HG03565 (cell line): ENCODE data around the gene CCDC171.
"Not testable (repeated sequence)": the region's sequence is repeated elsewhere in the genome, so short reads cannot be mapped to it uniquely, and the experiment has no call there.

Experiments used
- ATAC-seq: cut with Tn5 transposase; IDR thresholded peaks from one replicate; pipeline ENCODE4 v1.9.1; 2021; ENCODE audit warnings: mild to moderate bottlenecking, moderate library complexity; ENCODE audit not compliant: unreplicated experiment

Gene CCDC171

DNA sequence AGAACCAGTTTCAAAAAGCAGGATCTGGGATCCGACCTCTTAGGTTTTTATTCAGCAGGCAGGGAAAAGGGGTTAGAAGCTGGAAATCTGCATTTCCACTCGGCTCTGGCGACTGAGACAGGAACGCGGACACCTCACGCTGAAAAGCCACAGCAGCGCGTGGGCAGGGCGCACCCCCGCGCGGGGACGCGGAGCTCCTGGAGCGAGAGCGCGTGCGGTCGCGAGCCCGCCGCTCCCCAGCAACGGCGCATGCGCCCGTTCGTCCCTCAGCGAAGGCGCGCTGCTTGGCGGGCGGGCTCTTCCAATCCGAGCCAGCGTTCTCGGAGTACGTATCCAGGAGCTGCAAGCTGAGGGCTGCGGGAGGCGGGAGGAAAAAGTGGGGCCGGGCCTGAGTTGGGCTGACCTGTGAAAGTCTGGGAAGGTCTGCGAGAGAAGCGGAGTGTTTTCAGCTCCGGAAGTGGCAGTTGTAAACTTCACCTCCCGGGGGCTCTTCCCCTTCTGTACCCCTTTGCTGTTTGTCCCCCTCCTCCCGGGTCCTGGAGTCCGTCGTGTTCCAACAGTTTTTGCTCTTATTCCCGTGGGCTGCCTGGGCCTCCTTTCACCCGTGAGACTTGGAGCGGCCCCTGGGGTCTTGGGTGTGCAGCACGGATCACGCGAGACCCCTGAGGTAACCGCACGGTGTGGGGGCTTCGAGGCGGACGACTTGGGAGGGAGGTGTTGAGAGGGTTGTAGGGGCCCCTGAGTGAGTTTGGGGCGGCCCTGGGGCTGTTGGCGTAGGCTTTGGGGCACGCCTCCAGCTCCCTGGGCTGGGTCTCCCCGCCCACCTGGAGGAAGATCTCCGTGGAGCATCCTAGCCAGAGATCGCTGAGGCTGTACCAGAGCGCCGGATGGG lies at the start of gene CCDC171:
Gene CCDC171 (plus strand): TSS at position 408 of the 892 bp plus-strand sequence. CDS start 11,046 bp downstream, outside the sequence.
- peak; percentile 79 for ATAC-seq

DNA sequence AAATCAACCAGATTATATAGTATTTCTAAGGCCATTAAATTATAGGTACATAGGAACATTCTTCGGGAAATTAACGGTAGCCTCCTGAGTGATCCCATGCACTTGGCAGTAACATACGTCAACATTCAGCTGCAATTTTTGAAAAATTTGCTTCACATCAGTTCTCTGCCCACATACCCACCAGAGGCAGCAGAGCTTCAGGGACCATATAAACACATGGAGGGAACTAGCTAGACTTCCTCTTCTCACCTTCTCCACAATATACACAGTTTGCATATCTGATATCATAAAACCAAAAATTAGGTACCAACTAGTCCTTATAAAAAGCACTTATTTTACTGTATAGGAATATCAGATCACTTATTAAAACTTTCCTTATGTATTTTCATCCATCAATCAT lies 46.9 kb upstream of the CCDC171 start:
- no peak for ATAC-seq

DNA sequence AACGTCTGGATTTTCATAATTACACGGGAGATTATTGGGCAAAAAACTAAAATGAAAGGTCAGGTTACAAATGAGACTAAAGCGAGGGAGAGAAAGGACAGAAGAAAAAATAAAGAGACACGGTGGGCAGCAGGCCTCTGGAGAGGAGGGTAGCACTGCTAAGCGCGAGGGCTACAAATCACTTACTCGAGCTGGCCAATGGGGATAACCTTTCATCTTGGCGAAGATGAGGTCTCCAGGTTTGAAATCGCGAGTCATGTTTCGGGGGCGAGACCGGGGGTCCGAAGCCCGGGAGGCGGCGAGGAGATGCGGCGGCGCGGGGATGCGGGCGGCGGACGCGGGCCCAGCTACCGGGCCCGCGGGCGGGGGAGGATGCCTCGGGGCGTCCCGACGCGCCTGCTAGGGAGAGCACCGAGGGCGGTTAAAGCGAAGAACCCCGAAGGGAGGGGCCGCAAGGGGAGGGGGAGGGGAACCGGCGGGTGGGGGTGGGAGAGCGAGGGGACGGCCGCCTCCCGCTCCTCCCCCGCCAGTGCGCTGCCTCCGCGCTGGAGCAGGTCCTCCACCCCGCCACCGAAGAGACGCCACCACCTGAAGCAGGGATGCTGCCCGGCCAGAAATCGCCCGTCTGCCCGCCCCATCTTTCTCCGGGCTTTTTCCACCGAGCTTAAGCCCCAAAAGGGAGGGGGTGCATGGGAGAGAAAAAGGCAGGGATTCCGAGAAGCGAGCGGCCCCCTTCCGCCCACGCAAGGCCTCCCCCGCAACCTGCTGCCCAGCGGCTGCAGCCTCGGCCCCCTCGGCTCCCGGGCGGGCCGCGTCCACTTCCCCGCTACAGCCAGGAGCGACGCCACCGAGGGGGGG lies 42.7 kb upstream of the CCDC171 start:
- peak; percentile 25 for ATAC-seq

DNA sequence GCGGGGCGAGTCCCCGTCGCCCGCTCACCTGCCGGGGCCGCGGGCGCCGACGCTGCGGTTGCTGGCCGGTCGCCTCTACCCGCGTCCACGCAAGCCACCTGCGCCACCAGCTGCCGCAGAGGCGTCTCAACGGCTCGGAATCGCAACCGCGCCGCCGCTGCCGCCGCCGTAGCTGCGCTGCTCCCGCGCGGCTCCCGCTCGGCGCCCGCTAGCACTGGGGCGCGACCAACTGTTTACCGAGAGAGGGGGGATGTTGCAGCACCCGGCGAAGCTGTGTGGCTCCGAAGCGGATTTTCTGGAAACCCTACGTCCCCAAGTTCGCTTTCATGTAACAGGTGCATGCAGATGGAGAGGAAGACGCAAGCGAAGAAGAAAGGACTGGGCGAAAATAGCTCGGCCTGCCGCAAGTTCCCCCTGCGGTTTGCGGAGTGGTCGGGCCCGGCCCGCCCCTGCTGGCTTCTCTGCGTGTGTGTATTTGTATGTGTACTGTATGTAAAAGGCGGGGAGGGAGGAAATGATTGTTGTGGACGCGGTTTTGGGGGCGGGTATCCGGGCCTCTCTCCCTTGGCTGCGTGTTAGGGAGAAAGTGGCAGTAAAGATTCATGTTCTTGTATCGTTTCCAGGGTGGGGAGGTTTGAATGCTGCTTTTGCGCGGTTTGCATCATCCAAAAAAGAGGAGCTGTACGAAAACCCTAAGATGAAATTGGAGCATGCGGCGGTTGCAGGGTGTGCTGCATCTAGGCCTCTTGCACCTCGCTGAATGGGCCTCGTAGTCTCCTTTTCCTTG lies 41.9 kb upstream of the CCDC171 start, which contains the start of gene PSIP1:
Gene PSIP1 (minus strand): TSS at position 182 of the 787 bp plus-strand sequence. CDS start 782 bp downstream, outside the sequence.
- ATAC-seq: peak; percentile 62

DNA sequence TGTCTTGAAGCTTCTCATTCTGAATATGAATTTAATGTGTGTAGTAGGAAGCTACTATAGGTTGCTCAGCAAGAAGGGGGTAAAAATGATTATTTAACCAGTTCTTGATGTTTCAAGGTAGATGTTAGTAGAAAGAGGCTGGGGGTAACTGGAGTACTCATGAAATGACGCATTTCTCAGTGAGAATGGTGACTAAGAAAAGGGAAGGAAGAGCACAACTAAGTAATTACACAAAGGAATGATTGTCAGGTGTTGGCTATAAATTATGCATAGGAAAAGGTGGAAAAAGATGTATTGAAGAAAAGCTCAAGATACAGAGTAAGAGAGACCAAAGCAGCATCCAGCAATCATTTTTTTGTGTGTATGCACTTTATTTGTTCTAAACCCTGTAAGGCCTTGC lies 40.6 kb upstream of the CCDC171 start:
- no peak for ATAC-seq

DNA sequence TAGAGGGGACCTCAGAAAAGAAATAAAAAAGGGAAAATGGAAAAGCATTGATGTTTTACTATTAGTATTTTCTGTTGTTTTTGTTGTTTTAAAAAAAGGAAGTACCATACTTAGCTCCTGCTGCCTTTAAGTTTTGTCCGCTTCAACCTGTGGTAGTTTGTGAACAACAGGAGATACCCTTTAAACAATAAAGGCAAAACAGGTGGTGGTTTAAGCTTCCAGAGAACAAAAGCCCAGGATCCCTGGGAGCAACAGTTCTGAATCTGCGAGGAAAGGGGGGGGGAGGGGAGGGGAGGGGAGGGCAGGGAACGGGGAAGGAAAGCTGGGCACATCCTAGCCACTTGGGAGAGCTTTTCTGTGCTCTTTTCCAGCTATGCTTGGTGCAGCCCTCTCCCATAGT lies 40.0 kb upstream of the CCDC171 start:
- no peak for ATAC-seq

DNA sequence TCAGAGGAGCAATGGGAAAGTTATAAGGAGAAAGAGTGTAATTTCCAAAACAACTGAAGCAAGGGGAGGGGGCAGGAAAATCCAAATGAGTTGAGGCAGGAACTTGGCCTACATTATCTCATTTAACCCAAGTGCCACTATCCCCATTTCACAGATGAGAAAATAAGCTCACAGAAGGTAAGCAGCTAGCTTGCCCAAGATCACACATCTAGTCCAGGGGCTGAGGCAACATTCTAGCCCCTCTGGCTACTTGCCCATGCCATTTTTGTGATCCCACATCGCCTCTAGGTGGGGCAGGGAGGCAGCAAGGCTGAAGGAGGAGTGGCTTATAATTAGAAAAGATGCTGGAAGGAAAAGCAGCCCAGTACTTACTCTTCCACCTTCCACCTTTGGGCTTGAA lies 39.5 kb upstream of the CCDC171 start:
- no peak for ATAC-seq

DNA sequence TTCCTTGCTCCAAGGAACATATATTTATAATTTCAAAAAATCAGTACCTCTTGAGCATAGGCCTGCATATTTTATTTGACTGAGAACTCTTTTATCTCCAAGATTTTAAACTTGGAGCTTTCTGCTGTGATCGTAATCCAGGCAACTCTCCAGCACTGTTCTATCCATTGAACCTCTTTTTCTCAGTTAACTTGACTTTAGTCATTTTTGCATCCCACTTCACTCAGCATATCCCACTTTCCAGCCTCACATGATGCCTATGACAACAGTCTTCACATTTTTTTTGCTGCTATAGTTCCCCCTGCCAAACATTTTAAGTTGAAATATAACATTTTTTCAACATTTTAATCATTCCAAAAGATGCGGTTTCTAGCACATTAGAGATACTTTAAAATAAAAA lies 33.0 kb upstream of the CCDC171 start:
- ATAC-seq: no peak

DNA sequence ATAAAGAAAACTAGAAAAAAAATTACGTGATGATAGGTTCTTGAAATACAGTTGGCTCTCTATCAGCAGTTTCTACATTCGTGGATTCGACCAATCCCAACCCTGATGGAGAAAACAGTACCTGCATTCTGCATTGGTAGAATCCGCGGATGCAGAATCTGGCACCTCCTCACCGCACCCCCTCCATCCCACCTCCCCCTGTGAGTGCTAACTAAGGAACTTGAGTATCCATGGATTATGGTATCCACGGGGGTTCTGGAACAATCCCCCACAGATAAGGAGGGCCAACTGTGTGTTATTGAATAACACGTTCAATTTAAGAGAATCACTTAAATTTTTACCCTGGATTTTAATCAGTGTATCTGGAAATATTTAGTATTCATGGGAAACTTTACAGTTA lies 31.6 kb upstream of the CCDC171 start:
- ATAC-seq: no peak

DNA sequence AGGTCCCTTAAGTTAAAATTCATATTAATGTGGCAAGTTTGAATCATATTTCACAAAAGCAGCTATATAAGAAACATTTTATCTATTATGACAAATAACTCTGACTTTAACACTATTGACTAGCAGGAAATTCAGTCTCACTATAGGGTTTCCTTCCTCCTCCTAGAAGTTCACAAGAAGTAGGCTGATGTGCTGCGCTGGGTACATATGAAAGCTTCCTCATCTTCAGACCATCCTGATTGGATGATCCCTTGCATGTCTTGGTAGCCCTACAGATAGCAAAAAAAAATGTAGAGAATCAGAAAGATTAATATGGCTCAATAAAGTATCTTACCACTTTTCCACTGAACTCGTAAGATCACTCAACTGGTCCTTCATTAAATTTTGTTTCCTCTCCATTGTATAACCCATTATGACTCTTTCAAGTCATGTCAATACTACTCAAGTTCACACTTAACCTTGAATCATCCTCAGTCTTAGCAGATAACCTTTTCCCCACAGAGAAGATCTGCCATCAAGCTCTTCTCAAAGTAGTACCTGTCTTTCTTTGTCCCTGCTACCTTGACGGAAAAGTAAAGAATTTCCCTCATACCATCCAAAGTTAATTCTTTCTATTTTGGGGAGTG lies 30.6 kb upstream of the CCDC171 start:
- no peak for ATAC-seq

DNA sequence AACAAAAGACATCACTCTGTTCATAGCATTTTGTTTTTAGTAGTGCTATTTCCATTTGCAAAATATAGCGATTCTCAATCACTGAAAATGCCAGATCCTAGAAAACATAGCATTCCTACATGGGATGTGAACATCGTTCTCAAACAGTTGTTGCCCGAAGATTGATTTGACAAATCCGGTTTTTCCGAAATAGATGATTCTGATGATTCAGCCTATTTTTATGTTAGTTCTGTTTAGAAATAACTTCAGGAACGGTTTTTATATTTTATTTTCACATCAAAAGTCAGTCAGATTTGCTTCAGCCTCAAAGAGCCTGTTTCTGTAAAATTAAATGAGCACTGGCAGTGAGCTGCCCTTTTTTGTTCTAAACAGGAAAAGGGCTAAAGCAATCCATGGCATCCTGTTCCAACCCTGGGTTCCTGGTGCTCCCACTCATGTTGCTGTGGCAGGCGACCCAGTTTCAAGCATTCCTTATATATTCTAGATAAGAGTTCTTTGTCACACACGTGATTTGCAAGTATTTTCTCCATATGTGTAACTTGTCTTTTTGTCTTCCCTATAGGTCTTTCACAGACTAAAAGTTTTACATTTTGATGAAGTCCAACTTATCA lies 27.9 kb upstream of the CCDC171 start:
- ATAC-seq: no peak

DNA sequence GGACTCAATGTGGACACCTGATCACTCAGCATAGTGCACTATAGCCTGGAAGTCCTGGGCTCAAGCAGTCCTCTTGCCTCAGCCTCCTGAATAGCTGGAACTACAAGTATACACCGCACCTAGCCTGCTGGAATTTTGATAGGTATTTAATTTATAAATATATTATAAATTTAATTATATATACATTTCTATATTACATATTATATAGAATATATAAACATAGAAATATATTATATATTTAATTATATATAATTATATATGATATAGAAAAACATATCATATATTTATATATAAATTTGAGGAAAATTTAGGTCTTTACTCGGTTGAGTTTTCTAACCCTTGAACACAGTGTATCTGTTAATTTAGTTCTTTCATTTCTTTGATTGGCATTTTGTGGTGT lies 26.9 kb upstream of the CCDC171 start:
- ATAC-seq: no peak

DNA sequence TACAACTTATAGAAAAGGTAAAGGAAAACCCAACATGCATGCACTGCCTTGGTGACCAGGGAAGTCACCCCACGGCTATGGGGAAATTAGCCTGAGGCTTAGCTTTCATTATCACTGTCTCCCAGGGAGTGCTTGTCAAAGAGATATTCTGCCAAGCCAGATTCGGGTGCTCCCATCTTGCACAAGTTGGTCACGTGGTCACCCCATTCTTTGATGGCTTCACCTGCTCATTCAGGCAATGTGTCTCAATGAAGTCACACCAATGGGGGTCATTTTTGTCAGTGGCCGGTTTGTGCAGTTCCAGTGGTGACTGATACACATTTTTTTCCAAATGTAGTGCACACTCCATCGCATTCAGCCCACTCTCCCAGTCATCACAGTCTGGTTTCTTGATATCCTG lies 25.8 kb upstream of the CCDC171 start:
- ATAC-seq: not testable (repeated sequence)

DNA sequence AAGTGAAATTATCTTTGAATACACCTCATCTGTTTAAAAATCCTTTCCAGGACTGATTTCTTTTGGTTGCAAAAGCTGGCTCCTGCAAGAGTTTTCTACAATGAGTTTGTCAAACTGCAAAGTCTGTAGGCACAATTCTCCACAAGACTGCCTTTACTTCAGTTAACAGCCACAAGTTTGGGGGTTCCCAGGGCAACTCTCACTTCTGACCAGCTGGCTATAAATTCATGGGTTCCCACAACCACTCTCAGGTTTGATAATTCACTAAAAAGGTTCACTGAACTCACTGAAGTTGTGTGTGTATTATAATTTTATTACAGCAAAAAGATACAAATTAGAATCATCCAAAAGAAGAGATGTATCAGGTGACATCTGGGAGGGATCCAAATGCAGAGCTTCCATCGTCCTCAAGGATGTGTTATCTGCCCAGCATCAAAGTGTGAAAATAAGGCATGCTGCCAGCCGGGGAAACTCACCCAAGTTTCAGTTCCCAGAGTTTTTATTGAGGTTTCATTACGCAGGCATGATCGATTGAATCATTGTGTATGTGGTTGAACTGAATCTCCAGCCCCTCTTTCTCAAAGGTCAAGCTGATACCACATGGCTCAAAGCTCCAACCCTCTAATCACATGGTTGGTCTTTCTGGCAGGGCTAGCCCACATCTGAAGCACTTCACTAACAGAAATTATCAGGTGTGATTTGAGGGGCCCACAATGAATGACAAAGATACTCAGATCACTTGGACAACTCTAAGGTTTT lies 23.1 kb upstream of the CCDC171 start:
- peak; percentile 75 for ATAC-seq

DNA sequence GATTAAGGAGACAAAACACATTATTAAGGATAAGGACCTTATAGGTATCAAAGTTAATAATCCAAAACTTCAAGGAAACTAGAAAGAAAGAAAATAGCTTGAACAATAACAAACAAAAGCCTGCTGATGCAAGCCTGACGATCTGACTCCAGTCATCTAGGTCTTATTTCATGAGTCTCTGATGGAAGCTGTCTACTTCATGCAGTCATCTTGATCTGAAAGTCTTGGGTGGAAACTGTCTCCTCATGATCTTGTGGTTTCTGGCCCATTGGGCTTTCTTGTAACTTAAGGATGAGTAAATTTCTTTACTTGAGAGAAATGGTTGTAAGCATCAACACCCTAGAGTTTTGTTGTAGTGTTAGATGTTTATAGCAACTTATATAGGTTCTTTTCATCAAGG lies 21.5 kb upstream of the CCDC171 start:
- ATAC-seq: peak; percentile 36

DNA sequence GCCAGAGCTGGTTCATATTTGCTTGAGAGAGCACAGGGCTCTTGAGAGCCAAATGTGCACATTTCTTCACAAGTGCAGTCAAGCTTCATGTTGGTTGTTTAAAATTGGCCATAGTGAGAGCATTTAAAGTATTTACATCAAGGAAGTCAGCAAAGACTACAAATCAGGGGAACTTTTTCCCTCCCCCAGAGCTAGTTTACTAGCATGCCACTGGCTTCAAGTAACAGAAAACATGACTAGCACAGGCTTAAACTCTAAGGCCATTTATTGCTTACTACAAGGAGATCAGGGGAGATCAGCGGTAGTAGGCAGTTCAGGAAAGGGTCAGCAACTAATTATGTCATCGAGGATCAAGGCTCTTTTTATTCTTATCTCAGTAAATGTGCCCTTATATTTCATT lies 11.0 kb upstream of the CCDC171 start:
- ATAC-seq: no peak

DNA sequence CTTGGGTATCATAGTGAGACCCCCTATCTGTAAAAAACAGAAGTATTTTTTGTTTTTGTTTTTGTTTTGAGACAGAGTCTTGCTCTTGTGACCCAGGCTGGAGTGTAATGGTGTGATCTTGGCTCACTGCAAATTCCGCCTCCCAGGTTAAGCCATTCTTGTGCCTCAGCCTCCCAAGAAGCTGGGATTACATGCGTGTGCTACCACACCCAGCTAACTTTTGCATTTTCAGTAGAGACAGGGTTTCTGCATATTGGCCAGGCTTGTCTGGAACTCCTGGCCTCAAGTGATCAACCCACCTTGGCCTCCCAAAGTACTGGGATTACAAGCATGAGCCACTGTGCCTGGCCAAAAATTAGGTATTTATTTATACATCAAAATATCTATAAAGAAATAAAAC lies 10.2 kb upstream of the CCDC171 start:
- no peak for ATAC-seq

DNA sequence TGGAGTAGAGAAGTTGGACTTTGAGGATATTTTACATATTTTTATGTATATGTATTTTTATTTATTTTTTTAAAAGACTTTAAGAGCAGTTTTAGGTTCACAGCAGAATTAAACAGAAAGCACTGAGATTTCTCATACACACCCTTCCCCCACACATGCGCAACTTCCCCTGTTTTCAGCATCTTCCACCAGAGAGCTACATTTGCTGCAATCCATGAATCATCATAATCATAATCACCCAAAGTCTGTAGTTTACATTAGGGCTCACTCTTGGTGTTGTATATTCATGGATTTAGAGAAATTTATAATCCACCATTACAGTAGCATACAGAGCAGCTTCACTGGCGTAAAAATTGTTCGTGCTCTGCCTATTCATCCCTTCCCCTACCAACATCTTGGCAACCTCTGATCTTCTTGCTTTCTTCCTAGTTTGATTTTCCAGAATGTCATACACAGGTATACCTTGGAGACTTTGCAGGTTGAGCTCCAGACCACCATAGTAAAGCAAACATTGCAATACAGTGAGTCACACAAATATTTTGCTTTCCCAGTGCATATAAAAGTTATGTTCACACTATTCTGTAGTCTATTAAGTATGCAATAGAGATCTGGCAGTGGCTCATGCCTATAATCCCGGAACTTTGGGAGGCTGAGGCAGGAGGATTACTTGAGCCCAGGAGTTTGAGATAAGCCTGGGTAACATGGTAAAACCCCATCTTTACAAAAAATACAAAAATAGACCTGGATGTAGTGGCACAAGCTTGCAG lies 9.6 kb upstream of the CCDC171 start:
- no peak for ATAC-seq

DNA sequence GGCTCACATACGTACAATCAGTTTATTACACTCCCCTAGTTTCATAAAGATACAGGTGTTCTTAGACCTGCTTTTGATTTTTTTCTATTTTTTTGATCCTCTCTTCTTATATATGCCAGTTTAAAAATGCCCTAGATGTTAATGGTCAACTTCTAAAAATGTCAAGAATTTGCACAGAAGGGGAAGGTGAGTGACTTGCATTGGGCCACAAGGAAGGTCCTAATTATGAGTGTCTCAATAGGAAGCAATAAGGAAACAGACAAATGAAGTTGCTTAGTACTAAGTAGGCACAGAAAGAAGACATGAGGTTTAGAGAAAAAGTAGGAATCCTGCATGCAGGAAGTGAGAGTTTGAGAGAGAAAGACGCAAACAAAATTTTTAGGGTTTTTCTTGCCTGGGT lies 3.2 kb upstream of the CCDC171 start:
- ATAC-seq: no peak
